ENCODE results near the gene FILIP1L. TPM values are rescaled to one million over a fixed set of nuclear protein-coding genes. Genes with fewer than 3 reads are reported as not detected.

FILIP1L gene
- total RNA-seq, 4 donors from 2014 or later, result 113 to 149 (median 122) TPM

- no peak for ATAC-seq
- H3K27me3 ChIP-seq, result no peaks in the 10 kb centered on the region
- TF ChIP-seq POLR2AphosphoS5 (IDR thresholded peaks at IDR 0.05) (no peak), EP300 (IDR thresholded peaks at IDR 0.05) (no peak), CTCF (IDR thresholded peaks at IDR 0.05) (no peak), POLR2A (IDR thresholded peaks at IDR 0.05) (no peak)
- H3K36me3 ChIP-seq, result no peaks in the 10 kb centered on the region
- H3K9me3 ChIP-seq, result no peaks in the 10 kb centered on the region
- no peak overlapping the region for H3K27ac ChIP-seq
- H3K4me1 ChIP-seq, result peaks cover 0 to 36% (median 5%) of the 10 kb centered on the region in 3 donors
- no peak overlapping the region for H3K4me3 ChIP-seq
- WGBS, 2 donors (ENCODE audit: low coverage in 1 of 2), result 96% methylated on average over 4 of the region's 5 CpGs
Measured at GRCh38 chr3:100120693-100121092, 6.4 kb upstream of the FILIP1L start.

DNA sequence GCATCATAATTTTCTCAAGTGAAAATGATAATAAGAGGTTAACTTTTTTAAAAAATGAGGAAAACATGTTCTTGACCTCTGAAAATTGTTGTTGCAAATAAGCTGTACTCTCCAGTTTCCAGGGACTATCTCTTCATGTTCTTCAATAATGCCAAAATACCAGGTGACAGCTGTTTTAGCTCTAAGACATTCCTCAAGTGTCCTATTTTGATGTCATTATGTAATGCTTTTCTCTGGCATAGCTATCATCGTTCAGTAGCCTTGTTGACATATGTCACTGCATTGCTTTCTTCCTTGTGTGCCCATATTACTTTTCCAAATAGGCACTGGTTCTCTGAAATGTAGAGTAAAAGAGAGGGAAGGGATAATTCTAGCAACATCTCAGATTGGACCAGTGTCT is 5.7 kb upstream of the FILIP1L start:
- Histone ChIP-seq H3K4me3 (no peak overlapping the region), H3K4me1 (peaks cover 0 to 32% (median 0%) of the 10 kb centered on the region in 3 donors), H3K36me3 (no peaks in the 10 kb centered on the region), H3K9me3 (no peaks in the 10 kb centered on the region), H3K27ac (no peak overlapping the region), H3K27me3 (no peaks in the 10 kb centered on the region)
- ATAC-seq, result no peak
- TF ChIP-seq POLR2AphosphoS5 (IDR thresholded peaks at IDR 0.05) (no peak), POLR2A (IDR thresholded peaks at IDR 0.05) (no peak), EP300 (IDR thresholded peaks at IDR 0.05) (no peak), CTCF (IDR thresholded peaks at IDR 0.05) (no peak)
- WGBS, 2 donors (ENCODE audit: low coverage in 1 of 2), result 10 to 42% methylated on average over 1 of the region's 1 CpG

DNA sequence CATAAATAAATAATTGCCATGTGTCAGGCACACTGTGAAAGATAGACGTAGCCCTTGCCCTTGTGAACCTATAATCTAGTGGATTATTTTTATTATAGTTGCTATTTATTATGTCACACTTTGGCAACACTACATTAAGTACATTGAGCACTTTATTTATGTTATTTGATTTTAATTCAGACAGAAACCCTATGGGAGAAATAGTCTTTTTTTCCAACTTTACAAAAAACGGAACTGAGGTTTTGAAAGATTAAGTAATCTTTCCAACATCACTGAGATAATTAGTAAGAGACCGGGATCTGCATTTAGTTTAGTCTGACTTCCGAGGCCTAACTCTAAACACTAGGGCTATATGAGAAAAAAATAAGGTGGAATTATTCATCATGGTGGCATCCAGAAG is 2.8 kb upstream of the FILIP1L start:
- H3K4me3 ChIP-seq, result no peak overlapping the region
- H3K4me1 ChIP-seq, result peaks cover 0 to 37% (median 4%) of the 10 kb centered on the region in 3 donors
- no peaks in the 10 kb centered on the region for H3K36me3 ChIP-seq
- H3K27me3 ChIP-seq, result no peaks in the 10 kb centered on the region
- TF ChIP-seq CTCF (IDR thresholded peaks at IDR 0.05), result no peak
- TF ChIP-seq POLR2A (IDR thresholded peaks at IDR 0.05), result no peak
- no peak for TF ChIP-seq POLR2AphosphoS5 (IDR thresholded peaks at IDR 0.05)
- TF ChIP-seq EP300 (IDR thresholded peaks at IDR 0.05), result no peak
- 74 to 85% methylated on average over 4 of the region's 4 CpGs for WGBS, 2 donors (ENCODE audit: low coverage in 1 of 2)
- no peak overlapping the region for H3K27ac ChIP-seq
- no peaks in the 10 kb centered on the region for H3K9me3 ChIP-seq
- ATAC-seq, result no peak

GRCh38 chr3:100113723-100114412 is 433 bp downstream of the FILIP1L start:
- H3K4me3 ChIP-seq, result no peak overlapping the region
- 78 to 87% methylated on average over 7 of the region's 7 CpGs for WGBS, 2 donors (ENCODE audit: low coverage in 1 of 2)
- peak overlapping the region in 1 of 4 donors; percentile 35 for H3K27ac ChIP-seq
- no peaks in the 10 kb centered on the region for H3K36me3 ChIP-seq
- peaks cover 0 to 45% (median 9%) of the 10 kb centered on the region in 3 donors for H3K4me1 ChIP-seq
- TF ChIP-seq EP300 (IDR thresholded peaks at IDR 0.05), result no peak
- peak; percentile 10 for TF ChIP-seq POLR2AphosphoS5 (IDR thresholded peaks at IDR 0.05)
- no peak for TF ChIP-seq CTCF (IDR thresholded peaks at IDR 0.05)
- no peak for TF ChIP-seq POLR2A (IDR thresholded peaks at IDR 0.05)
- no peaks in the 10 kb centered on the region for H3K9me3 ChIP-seq
- H3K27me3 ChIP-seq, result no peaks in the 10 kb centered on the region
- ATAC-seq, result no peak

- no peak for ATAC-seq
- peaks cover 5 to 66% (median 15%) of the 10 kb centered on the region in 3 donors for H3K4me1 ChIP-seq
- TF ChIP-seq EP300 (IDR thresholded peaks at IDR 0.05) (no peak), POLR2AphosphoS5 (IDR thresholded peaks at IDR 0.05) (no peak), CTCF (IDR thresholded peaks at IDR 0.05) (no peak), POLR2A (IDR thresholded peaks at IDR 0.05) (no peak)
- H3K36me3 ChIP-seq, result no peaks in the 10 kb centered on the region
- no peak overlapping the region for H3K27ac ChIP-seq
- 77 to 86% methylated on average over 1 of the region's 1 CpG for WGBS, 2 donors (ENCODE audit: low coverage in 1 of 2)
- no peaks in the 10 kb centered on the region for H3K27me3 ChIP-seq
- H3K4me3 ChIP-seq, result no peak overlapping the region
- no peaks in the 10 kb centered on the region for H3K9me3 ChIP-seq
Measured at GRCh38 chr3:100111728-100112127, 2.6 kb downstream of the FILIP1L start.
